Measurements from ENCODE around the gene EXOC3L1.

EXOC3L1 gene

DNA sequence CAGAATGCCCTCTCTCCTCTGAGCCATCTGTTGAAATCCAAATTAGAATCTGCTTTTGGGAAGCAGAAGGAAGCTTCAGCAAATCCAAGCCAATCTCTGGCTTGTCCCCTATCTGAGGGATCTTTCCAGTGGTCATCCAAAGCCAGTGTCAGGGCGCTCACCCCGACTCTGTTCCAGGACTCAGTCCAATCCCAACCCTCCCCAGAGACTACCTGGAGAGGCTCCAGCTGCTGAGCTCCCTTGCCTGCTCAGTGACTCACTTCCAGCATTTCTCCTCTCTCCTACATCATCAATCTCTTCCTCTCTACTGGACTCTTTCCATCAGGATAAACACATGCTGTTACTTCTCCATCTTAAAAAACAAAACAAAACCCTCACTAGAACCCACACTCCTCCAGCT is 8.6 kb downstream of the EXOC3L1 start:
- Histone ChIP-seq H3K27ac (ENCODE audit: low read depth, low read length) (no peak overlapping the region), H3K27me3 (ENCODE audit: control insufficient read depth in 1 of 2, insufficient read depth in 2 of 2, low read length in 2 of 2) (no peaks in the 10 kb centered on the region), H3K4me3 (ENCODE audit: low read depth in 1 of 2, low read length in 2 of 2) (no peak overlapping the region), H3K9ac (ENCODE audit: low read depth in 1 of 2, low read length in 2 of 2) (no peak overlapping the region), H3K4me1 (ENCODE audit: control insufficient read depth in 1 of 2, insufficient read depth in 2 of 2, low read length in 2 of 2) (peaks cover 35 to 45% of the 10 kb centered on the region in 2 donors), H3K9me3 (ENCODE audit: control insufficient read depth in 1 of 2, low read length in 2 of 2) (no peaks in the 10 kb centered on the region), H3K36me3 (ENCODE audit: control insufficient read depth in 1 of 2, insufficient read depth in 2 of 2, low read length in 2 of 2) (no peaks in the 10 kb centered on the region)

DNA sequence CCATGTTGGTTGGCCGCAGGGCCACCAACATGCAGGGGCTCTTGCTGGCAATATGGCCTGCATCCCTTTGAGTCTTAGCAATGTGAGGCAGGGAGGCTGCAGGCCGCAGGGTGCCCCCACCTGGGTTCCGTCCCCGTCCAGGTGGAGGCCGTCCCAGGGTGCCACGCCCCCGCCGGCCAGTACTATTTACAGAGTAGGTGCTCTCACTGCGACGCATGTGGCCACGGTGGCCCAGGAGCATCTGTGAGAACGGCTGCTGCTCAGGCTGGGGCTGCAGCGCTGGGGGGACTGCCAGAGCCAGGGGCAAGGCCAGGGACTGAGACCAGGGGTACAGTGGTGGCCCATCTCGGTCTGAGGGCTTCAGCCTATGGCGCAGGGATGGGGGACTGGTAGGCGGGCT is 9.8 kb downstream of the EXOC3L1 start:
- no peak overlapping the region for H3K4me3 ChIP-seq (ENCODE audit: low read depth in 1 of 2, low read length in 2 of 2)
- peaks cover 26 to 36% of the 10 kb centered on the region in 2 donors for H3K4me1 ChIP-seq (ENCODE audit: control insufficient read depth in 1 of 2, insufficient read depth in 2 of 2, low read length in 2 of 2)

DNA sequence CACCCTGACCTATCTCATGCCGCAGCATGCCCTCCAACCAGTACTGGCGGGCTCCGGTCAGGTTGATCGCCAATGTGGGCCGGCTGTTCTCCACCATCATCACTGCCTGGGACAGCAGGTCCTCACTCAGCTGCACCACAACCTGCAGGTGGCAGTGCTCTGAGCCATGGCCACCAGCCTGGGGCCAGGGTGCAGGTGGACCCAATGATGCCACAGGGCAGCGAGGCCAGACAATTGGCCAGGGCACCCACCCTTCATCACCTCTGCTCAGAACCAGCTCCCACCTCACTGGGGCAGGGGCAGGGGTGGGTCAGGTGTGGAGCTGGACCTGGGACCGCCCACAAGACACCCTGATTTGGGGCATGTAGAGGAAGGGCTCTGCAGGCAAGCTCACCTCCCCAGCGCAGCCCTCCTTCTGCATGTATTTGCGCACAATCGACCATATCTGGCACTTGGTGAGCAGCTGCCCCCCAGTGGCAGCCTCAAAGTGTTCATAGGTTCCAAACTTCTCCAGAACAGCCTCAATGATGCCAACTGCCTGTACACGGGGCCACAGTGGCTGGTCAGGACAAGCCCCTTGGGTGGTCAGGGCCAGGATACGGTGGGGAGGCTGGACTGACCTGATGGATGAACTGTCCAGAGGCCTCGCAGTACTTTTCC is 10.4 kb downstream of the EXOC3L1 start:
- H3K9me3 ChIP-seq (ENCODE audit: control insufficient read depth in 1 of 2, low read length in 2 of 2): no peaks in the 10 kb centered on the region
- no peak overlapping the region for H3K4me3 ChIP-seq (ENCODE audit: low read depth in 1 of 2, low read length in 2 of 2)
- no peak overlapping the region for H3K9ac ChIP-seq (ENCODE audit: low read depth in 1 of 2, low read length in 2 of 2)
- H3K27ac ChIP-seq (ENCODE audit: low read depth, low read length): no peak overlapping the region
- H3K27me3 ChIP-seq (ENCODE audit: control insufficient read depth in 1 of 2, insufficient read depth in 2 of 2, low read length in 2 of 2): no peaks in the 10 kb centered on the region
- H3K4me1 ChIP-seq (ENCODE audit: control insufficient read depth in 1 of 2, insufficient read depth in 2 of 2, low read length in 2 of 2): peaks cover 24 to 34% of the 10 kb centered on the region in 2 donors
- no peaks in the 10 kb centered on the region for H3K36me3 ChIP-seq (ENCODE audit: control insufficient read depth in 1 of 2, insufficient read depth in 2 of 2, low read length in 2 of 2)

More for the DNA sequence above, 9.8 kb downstream of the EXOC3L1 start:
- H3K9me3 ChIP-seq (ENCODE audit: control insufficient read depth in 1 of 2, low read length in 2 of 2): no peaks in the 10 kb centered on the region
- H3K9ac ChIP-seq (ENCODE audit: low read depth in 1 of 2, low read length in 2 of 2): no peak overlapping the region
- H3K36me3 ChIP-seq (ENCODE audit: control insufficient read depth in 1 of 2, insufficient read depth in 2 of 2, low read length in 2 of 2): no peaks in the 10 kb centered on the region
- no peak overlapping the region for H3K27ac ChIP-seq (ENCODE audit: low read depth, low read length)
- H3K27me3 ChIP-seq (ENCODE audit: control insufficient read depth in 1 of 2, insufficient read depth in 2 of 2, low read length in 2 of 2): no peaks in the 10 kb centered on the region

DNA sequence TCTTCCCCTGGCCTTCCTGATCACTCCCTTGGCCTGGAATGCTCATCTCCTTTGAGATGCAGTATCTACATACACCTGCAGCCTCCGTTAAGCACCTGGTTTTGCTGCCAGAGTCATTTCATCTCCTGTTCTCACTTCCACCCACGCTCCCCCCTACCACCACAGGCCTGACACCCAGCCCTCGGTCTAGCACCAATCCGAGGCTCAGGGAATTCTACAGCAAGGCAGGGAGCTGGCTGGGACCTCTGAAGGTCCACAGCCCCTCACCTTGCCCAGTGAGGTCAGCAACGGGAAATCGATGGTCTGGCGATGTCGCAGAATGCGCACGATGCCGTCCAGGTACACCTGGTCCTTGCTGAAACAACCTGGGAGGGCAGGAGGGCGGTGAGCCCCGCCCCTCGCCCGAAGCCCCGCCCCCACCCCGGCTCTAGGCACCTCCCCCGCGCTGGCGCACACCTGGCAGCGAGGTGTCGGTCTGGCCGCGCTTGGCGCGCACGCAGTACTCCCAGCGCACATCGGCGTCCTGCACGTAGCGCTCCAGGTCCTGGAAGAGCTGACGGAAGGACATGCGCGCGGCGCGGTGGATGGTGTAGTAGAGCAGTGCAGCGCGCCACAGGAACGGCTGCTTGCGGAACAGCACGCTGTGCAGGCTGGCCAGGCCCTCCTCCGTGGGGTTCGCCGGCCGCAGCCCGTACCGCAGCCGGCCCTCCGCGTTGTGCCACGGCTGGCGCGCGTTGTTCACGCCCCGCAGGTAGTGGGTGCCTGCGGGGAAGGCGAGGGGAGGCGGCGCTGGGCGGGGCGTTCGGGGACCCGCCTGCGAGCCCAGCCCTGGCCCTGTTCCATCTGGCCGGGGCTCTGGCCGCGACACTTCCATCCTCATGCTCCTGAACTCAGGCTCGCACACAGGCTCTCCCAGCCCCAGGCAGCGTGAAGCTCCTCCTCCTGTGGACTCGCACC is 11.9 kb downstream of the EXOC3L1 start:
- peaks cover 35 to 39% of the 10 kb centered on the region in 2 donors for H3K4me1 ChIP-seq (ENCODE audit: control insufficient read depth in 1 of 2, insufficient read depth in 2 of 2, low read length in 2 of 2)
- no peaks in the 10 kb centered on the region for H3K27me3 ChIP-seq (ENCODE audit: control insufficient read depth in 1 of 2, insufficient read depth in 2 of 2, low read length in 2 of 2)
- H3K9ac ChIP-seq (ENCODE audit: low read depth in 1 of 2, low read length in 2 of 2): peak overlapping the region; percentile 49 to 52
- peak overlapping the region; percentile 57 to 69 for H3K4me3 ChIP-seq (ENCODE audit: low read depth in 1 of 2, low read length in 2 of 2)
- no peaks in the 10 kb centered on the region for H3K9me3 ChIP-seq (ENCODE audit: control insufficient read depth in 1 of 2, low read length in 2 of 2)
- no peaks in the 10 kb centered on the region for H3K36me3 ChIP-seq (ENCODE audit: control insufficient read depth in 1 of 2, insufficient read depth in 2 of 2, low read length in 2 of 2)
- peak overlapping the region; percentile 28 for H3K27ac ChIP-seq (ENCODE audit: low read depth, low read length)

DNA sequence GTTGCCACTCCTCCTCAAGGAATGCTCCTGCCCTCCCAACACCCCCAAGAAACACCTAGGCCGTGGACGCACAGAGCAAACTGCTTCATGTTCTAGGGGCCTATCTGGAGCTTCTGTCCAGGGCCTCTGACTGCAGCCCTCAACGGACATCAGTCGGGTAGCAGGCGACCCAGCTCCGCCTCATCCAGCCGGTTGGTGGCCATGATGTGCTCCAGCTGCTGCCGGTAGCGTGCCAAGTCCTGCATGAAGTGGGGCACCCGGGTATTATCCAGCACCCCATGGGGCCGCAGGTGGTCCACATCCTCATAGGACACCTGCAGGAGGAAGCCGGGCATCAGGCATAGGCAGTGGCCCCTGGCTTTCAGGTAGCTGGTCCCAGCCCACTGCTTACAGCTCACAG is 13.3 kb downstream of the EXOC3L1 start:
- H3K9me3 ChIP-seq (ENCODE audit: control insufficient read depth in 1 of 2, low read length in 2 of 2): no peaks in the 10 kb centered on the region

DNA sequence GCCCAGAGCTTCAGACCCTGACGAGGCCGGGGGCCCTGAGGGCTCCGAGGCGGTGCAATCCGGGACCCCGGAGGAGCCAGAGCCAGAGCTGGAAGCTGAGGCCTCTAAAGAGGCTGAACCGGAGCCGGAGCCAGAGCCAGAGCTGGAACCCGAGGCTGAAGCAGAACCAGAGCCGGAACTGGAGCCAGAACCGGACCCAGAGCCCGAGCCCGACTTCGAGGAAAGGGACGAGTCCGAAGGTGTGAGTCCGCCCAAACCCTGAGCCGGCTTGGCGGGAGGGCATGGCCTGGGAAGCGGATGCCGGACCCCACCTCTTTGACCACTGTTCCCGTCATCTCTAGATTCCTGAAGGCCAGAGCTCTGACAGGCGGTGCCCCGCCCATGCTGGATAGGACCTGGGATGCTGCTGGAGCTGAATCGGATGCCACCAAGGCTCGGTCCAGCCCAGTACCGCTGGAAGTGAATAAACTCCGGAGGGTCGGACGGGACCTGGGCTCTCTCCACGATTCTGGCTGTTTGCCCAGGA is 15.2 kb downstream of the EXOC3L1 start:
- H3K4me3 ChIP-seq (ENCODE audit: low read depth in 1 of 2, low read length in 2 of 2): peak overlapping the region; percentile 63 to 76
- H3K4me1 ChIP-seq (ENCODE audit: control insufficient read depth in 1 of 2, insufficient read depth in 2 of 2, low read length in 2 of 2): peaks cover 33% of the 10 kb centered on the region in 2 donors
- H3K9me3 ChIP-seq (ENCODE audit: control insufficient read depth in 1 of 2, low read length in 2 of 2): no peaks in the 10 kb centered on the region
- H3K36me3 ChIP-seq (ENCODE audit: control insufficient read depth in 1 of 2, insufficient read depth in 2 of 2, low read length in 2 of 2): no peaks in the 10 kb centered on the region
- peak overlapping the region; percentile 71 for H3K27ac ChIP-seq (ENCODE audit: low read depth, low read length)
- peaks cover 0 to 3% of the 10 kb centered on the region in 2 donors for H3K27me3 ChIP-seq (ENCODE audit: control insufficient read depth in 1 of 2, insufficient read depth in 2 of 2, low read length in 2 of 2)
- peak overlapping the region; percentile 57 to 79 for H3K9ac ChIP-seq (ENCODE audit: low read depth in 1 of 2, low read length in 2 of 2)

More for the DNA sequence above, 13.3 kb downstream of the EXOC3L1 start:
- H3K4me1 ChIP-seq (ENCODE audit: control insufficient read depth in 1 of 2, insufficient read depth in 2 of 2, low read length in 2 of 2): peaks cover 28 to 33% of the 10 kb centered on the region in 2 donors
- no peak overlapping the region for H3K4me3 ChIP-seq (ENCODE audit: low read depth in 1 of 2, low read length in 2 of 2)
- H3K27me3 ChIP-seq (ENCODE audit: control insufficient read depth in 1 of 2, insufficient read depth in 2 of 2, low read length in 2 of 2): no peaks in the 10 kb centered on the region
- H3K36me3 ChIP-seq (ENCODE audit: control insufficient read depth in 1 of 2, insufficient read depth in 2 of 2, low read length in 2 of 2): no peaks in the 10 kb centered on the region
- H3K27ac ChIP-seq (ENCODE audit: low read depth, low read length): no peak overlapping the region
- no peak overlapping the region for H3K9ac ChIP-seq (ENCODE audit: low read depth in 1 of 2, low read length in 2 of 2)

DNA sequence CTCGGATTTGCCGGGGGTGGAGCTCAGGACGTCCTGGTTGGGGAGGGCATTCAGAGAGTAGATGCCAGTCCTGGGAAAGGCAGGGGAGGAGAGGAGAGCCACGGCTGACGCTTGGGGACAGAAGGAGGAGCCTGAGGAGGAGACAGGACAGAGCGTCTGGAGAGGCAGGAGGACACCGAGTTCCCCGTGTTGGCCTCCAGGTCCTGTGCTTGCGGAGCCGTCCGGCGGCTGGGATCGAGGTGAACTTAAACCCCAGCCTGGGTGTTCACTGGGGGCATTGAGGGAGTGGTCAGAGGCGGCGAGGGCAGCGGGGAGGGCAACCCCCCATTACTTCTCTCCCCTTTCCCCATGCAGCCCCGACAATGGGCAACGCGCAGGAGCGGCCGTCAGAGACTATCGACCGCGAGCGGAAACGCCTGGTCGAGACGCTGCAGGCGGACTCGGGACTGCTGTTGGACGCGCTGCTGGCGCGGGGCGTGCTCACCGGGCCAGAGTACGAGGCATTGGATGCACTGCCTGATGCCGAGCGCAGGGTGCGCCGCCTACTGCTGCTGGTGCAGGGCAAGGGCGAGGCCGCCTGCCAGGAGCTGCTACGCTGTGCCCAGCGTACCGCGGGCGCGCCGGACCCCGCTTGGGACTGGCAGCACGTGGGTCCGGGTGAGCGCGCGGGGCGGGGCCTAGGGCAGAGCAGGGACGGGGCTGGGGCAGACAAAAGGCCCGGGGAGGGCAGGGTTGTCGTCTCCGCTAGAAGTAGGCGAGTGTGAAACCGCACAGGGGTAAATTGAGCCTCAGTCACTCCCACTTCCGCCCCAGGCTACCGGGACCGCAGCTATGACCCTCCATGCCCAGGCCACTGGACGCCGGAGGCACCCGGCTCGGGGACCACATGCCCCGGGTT is 15.9 kb downstream of the EXOC3L1 start:
- Histone ChIP-seq H3K9me3 (ENCODE audit: control insufficient read depth in 1 of 2, low read length in 2 of 2) (no peaks in the 10 kb centered on the region), H3K4me1 (ENCODE audit: control insufficient read depth in 1 of 2, insufficient read depth in 2 of 2, low read length in 2 of 2) (peaks cover 39% of the 10 kb centered on the region in 2 donors), H3K9ac (ENCODE audit: low read depth in 1 of 2, low read length in 2 of 2) (peak overlapping the region; percentile 57 to 79), H3K36me3 (ENCODE audit: control insufficient read depth in 1 of 2, insufficient read depth in 2 of 2, low read length in 2 of 2) (no peaks in the 10 kb centered on the region), H3K27ac (ENCODE audit: low read depth, low read length) (peak overlapping the region; percentile 71), H3K27me3 (ENCODE audit: control insufficient read depth in 1 of 2, insufficient read depth in 2 of 2, low read length in 2 of 2) (peaks cover under 1 to 8% of the 10 kb centered on the region in 2 donors), H3K4me3 (ENCODE audit: low read depth in 1 of 2, low read length in 2 of 2) (peak overlapping the region; percentile 63 to 76)

DNA sequence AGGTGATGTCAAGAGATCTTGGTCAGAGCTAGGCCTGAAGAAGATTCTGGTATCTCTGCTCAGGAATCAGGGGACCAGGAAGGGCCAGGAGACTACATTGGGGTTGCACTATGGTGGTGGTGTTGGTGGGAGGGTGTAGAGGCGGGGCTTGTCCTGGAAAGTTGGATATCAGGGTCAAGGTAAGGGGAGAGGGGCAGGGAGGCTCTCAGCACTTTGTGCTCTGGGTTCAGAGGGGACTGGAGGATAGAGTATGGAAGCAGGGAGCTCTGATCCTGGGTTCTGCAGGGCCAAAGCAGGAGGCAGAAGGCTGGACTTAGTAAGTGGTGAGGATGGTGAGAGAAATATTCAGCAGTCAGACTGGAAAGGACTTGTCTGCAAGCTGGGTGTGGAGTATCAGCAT is 16.6 kb downstream of the EXOC3L1 start:
- H3K36me3 ChIP-seq (ENCODE audit: control insufficient read depth in 1 of 2, insufficient read depth in 2 of 2, low read length in 2 of 2): no peaks in the 10 kb centered on the region
- H3K4me3 ChIP-seq (ENCODE audit: low read depth in 1 of 2, low read length in 2 of 2): peak overlapping the region; percentile 63 to 76
- no peaks in the 10 kb centered on the region for H3K9me3 ChIP-seq (ENCODE audit: control insufficient read depth in 1 of 2, low read length in 2 of 2)
- H3K27me3 ChIP-seq (ENCODE audit: control insufficient read depth in 1 of 2, insufficient read depth in 2 of 2, low read length in 2 of 2): peaks cover 5 to 10% of the 10 kb centered on the region in 2 donors
- peak overlapping the region; percentile 71 for H3K27ac ChIP-seq (ENCODE audit: low read depth, low read length)
- H3K9ac ChIP-seq (ENCODE audit: low read depth in 1 of 2, low read length in 2 of 2): peak overlapping the region; percentile 52 to 79
- peaks cover 33 to 35% of the 10 kb centered on the region in 2 donors for H3K4me1 ChIP-seq (ENCODE audit: control insufficient read depth in 1 of 2, insufficient read depth in 2 of 2, low read length in 2 of 2)

DNA sequence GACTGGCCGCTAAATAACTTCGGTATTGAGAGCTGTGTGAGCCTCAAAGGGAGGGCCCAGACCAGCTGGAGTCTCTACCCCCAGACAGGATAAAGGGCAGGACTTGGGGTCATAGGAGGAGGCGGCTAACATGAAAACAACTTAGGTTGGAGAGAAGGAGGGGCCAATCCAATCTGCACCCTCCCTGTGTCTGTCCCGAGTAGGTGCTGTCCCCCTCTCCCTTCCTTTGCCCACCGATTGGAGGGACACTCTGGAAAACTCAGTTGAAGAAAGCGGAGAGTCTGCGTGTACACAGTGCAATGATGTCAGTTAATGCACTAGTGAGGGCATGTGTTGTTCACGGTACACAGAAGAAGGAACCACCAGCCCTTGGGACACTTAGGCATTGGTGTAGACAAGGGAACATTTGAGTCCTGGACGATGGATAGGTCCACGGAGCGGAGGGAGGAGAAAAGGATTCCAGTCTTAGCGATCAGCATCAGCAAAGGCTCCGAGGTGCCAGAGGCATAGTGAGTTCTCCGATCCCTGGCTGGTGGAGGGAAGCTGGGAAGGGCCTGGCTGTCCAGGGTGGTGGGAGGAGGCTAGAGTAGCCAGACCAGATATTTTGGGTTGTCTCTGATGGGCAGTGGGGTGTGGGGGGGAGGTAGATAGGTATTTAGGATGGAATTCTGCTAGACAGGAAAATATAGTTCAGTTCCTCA is 18.8 kb downstream of the EXOC3L1 start:
- no peaks in the 10 kb centered on the region for H3K9me3 ChIP-seq (ENCODE audit: control insufficient read depth in 1 of 2, low read length in 2 of 2)
- H3K27ac ChIP-seq (ENCODE audit: low read depth, low read length): peak overlapping the region; percentile 42
- no peaks in the 10 kb centered on the region for H3K36me3 ChIP-seq (ENCODE audit: control insufficient read depth in 1 of 2, insufficient read depth in 2 of 2, low read length in 2 of 2)
- H3K27me3 ChIP-seq (ENCODE audit: control insufficient read depth in 1 of 2, insufficient read depth in 2 of 2, low read length in 2 of 2): peaks cover 8 to 21% of the 10 kb centered on the region in 2 donors
- no peak overlapping the region for H3K9ac ChIP-seq (ENCODE audit: low read depth in 1 of 2, low read length in 2 of 2)
- peaks cover 25 to 30% of the 10 kb centered on the region in 2 donors for H3K4me1 ChIP-seq (ENCODE audit: control insufficient read depth in 1 of 2, insufficient read depth in 2 of 2, low read length in 2 of 2)
- H3K4me3 ChIP-seq (ENCODE audit: low read depth in 1 of 2, low read length in 2 of 2): peak overlapping the region; percentile 13 to 51
